ENCODE measurements around the gene HEXB. TPM values are rescaled to one million over a fixed set of nuclear protein-coding genes. Genes with fewer than 3 reads are reported as not detected.

HEXB gene
- total RNA-seq, 4 donors from 2014 or later, result 46.9 to 85.8 (median 73.8) TPM

DNA sequence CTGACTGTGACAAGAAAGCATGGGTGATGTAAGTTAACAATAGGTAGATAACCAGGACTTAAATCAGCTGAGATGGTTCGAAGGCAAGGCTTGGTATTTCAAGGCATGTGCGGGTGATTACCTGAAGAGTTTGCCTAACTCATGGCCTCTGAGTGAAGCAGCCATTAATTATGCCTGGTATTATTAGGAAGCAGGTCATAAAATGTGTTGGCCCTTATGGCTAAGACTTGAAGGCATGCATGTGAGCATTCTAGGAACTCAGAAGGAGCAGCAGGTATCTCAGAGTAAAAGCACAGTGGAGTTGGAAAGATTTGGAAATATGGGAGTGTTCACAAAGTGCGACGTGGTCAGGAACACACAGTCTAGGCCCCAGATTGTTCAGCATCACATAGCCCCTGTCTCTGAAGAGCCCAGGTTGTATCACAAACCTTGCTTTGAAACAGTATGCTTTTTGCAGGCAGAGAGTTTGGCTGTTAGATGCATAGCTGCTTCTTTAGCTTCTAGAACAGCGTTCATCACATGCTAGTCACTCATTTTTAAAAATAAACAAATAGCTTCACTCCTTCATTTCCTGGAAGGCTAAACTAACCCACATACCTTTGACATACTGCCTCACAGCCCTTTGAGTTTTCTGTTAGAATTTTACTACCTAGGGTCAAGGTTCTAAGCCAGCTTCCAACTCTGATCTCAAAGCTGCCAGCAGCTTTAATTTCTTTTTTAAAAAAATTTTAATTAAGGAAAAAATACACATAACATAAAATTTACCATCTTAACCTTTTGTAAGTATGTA, 2.1 kb downstream of the HEXB start:
- Histone ChIP-seq H3K27me3 (no peaks in the 10 kb centered on the region), H3K4me1 (peaks cover 16% of the 10 kb centered on the region), H3K4me3 (peak overlapping the region; percentile 91), H3K36me3 (peaks cover 20% of the 10 kb centered on the region), H3K9me3 (no peaks in the 10 kb centered on the region), H3K27ac (no peak overlapping the region)
- TF ChIP-seq EP300 (IDR thresholded peaks at IDR 0.05), result no peak
- no peak for TF ChIP-seq POLR2A (IDR thresholded peaks at IDR 0.05)
- TF ChIP-seq, protein P1, sequence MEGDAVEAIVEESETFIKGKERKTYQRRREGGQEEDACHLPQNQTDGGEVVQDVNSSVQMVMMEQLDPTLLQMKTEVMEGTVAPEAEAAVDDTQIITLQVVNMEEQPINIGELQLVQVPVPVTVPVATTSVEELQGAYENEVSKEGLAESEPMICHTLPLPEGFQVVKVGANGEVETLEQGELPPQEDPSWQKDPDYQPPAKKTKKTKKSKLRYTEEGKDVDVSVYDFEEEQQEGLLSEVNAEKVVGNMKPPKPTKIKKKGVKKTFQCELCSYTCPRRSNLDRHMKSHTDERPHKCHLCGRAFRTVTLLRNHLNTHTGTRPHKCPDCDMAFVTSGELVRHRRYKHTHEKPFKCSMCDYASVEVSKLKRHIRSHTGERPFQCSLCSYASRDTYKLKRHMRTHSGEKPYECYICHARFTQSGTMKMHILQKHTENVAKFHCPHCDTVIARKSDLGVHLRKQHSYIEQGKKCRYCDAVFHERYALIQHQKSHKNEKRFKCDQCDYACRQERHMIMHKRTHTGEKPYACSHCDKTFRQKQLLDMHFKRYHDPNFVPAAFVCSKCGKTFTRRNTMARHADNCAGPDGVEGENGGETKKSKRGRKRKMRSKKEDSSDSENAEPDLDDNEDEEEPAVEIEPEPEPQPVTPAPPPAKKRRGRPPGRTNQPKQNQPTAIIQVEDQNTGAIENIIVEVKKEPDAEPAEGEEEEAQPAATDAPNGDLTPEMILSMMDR (IDR thresholded peaks at IDR 0.05), result no peak
- no peak for TF ChIP-seq POLR2AphosphoS5 (IDR thresholded peaks at IDR 0.05)
- 80% methylated on average over 5 of the region's 5 CpGs for WGBS
- no peak for DNase-seq (ENCODE audit: low spot score in 2 of 2)

DNA sequence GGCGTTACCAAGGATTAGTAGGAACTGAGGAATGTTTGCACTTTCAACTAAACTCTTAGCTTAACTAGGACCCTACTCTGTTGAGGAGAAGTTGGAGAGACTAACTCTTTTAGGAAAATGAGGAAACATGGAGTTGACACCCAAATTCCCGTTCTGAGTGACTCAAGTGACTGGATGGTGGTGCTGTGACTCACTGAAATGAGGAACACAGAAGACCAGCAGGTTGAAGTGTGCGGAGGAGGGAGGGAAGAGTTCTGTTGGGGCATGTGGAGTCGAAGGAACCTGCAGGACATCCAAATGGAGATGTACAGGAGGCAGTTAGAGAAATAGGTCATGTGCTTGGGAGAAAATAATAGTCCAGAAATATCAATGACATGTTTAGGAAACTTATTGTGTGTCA, 8.2 kb downstream of the HEXB start:
- Histone ChIP-seq H3K27ac (no peak overlapping the region), H3K36me3 (peaks cover 64% of the 10 kb centered on the region), H3K9me3 (no peaks in the 10 kb centered on the region), H3K27me3 (no peaks in the 10 kb centered on the region), H3K4me3 (no peak overlapping the region), H3K4me1 (no peaks in the 10 kb centered on the region)
- 86% methylated on average over 4 of the region's 4 CpGs for WGBS
- TF ChIP-seq EP300 (IDR thresholded peaks at IDR 0.05), result no peak
- TF ChIP-seq, protein P1 (IDR thresholded peaks at IDR 0.05), result no peak
- no peak for TF ChIP-seq POLR2AphosphoS5 (IDR thresholded peaks at IDR 0.05)
- no peak for TF ChIP-seq POLR2A (IDR thresholded peaks at IDR 0.05)
- DNase-seq (ENCODE audit: low spot score in 2 of 2), result no peak

DNA sequence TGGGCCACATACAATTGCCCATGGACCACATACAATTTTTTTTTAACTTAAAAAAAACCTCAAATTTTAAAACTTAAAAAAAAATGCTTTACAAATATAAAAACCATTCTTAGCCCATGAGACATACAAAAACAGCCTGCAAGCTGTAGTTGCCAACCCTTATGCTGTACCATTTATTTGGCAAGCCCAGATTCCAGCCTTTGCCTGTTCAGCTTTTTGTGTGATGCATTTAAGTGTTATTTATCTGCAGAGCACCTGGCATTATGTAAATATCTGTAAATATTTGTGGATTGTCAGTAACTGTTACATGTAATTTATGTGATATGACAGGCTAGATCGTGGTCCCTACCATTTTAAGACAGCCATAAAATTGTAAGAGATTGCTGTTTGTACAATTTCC, 32.6 kb downstream of the HEXB start:
- TF ChIP-seq EP300 (IDR thresholded peaks at IDR 0.05), result no peak

DNA sequence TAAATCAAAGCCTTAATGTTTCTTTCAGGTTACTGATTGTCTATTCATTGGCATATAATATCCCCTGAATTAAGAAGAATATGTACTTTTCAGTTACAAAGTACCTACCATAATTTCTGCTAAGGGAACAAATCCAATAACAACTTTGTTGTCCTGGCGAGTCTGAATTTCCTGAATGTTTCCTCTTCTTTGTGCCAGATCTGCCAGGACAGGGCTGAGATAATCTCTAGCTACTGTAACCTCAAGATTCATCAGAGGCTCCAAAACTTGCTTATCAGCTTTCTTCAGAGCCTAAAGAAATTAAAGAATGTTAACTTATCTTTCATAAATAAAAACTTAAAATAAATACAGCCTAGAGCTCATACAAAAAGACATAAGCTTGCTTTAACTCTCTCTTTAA, 37.2 kb downstream of the HEXB start:
- Histone ChIP-seq H3K9me3 (no peaks in the 10 kb centered on the region), H3K27me3 (no peaks in the 10 kb centered on the region), H3K4me1 (no peaks in the 10 kb centered on the region), H3K36me3 (peaks cover 95% of the 10 kb centered on the region), H3K4me3 (no peak overlapping the region), H3K27ac (no peak overlapping the region)
- 45% methylated on average over 1 of the region's 1 CpG for WGBS
- TF ChIP-seq, protein P1 (IDR thresholded peaks at IDR 0.05), result no peak
- TF ChIP-seq POLR2A (IDR thresholded peaks at IDR 0.05) (no peak), POLR2AphosphoS5 (IDR thresholded peaks at IDR 0.05) (no peak), EP300 (IDR thresholded peaks at IDR 0.05) (no peak)
- no peak for DNase-seq (ENCODE audit: low spot score in 2 of 2)

More for the DNA sequence above, 32.6 kb downstream of the HEXB start:
- WGBS, result 69% methylated on average over 1 of the region's 1 CpG
- peaks cover 74% of the 10 kb centered on the region for H3K36me3 ChIP-seq
- no peak overlapping the region for H3K27ac ChIP-seq
- no peak for DNase-seq (ENCODE audit: low spot score in 2 of 2)
- H3K27me3 ChIP-seq, result no peaks in the 10 kb centered on the region
- no peaks in the 10 kb centered on the region for H3K4me1 ChIP-seq
- H3K4me3 ChIP-seq, result no peak overlapping the region
- H3K9me3 ChIP-seq, result no peaks in the 10 kb centered on the region

DNA sequence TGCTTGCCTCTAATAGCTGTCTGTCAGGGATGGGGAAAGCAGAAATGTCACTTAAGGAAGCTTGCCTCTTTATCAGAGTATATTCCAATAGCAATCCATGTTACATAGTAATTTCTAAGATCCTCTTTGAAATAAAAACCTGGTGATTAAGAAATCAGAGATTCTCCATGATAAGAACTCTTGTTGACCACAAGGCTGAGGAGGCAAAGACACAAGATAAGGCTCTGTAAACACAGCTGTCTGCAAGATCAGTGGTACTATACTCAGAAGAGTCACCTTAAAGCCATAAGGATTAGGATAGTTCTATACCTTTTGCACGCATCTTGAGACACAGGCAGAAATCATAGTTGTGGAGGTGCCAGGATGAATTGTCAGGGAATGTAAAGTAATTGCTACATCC, 40.3 kb downstream of the HEXB start:
- Histone ChIP-seq H3K36me3 (peaks cover 92% of the 10 kb centered on the region), H3K27me3 (no peaks in the 10 kb centered on the region), H3K4me1 (no peaks in the 10 kb centered on the region), H3K27ac (no peak overlapping the region), H3K9me3 (no peaks in the 10 kb centered on the region), H3K4me3 (no peak overlapping the region)
- no peak for DNase-seq (ENCODE audit: low spot score in 2 of 2)
- 100% methylated on average over 1 of the region's 1 CpG for WGBS
- TF ChIP-seq POLR2A (IDR thresholded peaks at IDR 0.05) (no peak), EP300 (IDR thresholded peaks at IDR 0.05) (no peak), POLR2AphosphoS5 (IDR thresholded peaks at IDR 0.05) (no peak)
- TF ChIP-seq, protein P1 (IDR thresholded peaks at IDR 0.05), result no peak

Data from suprapubic skin (tissue), 4 donors.